Measurements from ENCODE around the gene ANKS6.

Gene ANKS6

DNA sequence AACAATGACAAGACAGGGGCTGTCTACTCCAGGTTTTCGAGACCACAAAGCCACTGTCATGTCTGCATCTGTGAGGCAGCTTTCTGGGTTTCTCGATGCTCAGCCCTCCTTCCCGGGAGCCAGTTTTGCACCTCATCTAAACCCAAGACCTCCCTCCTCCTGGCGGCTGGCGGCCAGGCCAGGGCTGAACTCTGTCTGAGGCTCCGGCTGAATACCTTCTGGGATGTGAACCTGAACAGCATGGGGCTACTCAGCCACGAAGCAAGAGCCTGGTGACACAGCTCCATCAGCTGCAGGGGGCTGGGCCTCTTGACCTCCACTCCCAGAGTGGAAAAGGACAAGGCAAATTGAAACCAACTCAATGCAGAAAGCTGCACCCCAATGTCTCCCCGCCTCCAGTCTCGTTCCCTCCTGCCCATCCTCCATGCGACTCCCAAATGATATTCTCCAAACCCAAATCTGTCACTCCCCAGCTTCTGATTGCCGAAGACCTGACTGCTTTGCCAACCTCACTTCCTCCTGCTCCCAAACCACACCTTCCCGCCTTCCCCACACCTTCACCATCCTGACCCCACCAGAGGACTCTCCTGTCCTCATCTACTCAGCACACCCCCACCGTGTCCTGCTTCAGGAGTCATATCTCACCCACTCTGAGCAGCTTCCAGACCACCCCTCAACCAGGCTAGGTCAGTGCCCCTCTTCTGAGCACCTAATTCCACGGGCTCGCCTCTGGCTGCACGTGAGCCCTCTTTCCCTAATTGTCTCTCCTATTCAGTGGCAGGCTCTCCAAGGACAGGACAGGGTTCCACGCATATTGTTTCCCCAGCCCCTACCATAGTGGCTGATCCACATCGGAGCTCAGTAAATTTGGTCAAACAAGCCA is 4.5 kb downstream of the ANKS6 start:
- no peak for DNase-seq (ENCODE audit: low spot score)

DNA sequence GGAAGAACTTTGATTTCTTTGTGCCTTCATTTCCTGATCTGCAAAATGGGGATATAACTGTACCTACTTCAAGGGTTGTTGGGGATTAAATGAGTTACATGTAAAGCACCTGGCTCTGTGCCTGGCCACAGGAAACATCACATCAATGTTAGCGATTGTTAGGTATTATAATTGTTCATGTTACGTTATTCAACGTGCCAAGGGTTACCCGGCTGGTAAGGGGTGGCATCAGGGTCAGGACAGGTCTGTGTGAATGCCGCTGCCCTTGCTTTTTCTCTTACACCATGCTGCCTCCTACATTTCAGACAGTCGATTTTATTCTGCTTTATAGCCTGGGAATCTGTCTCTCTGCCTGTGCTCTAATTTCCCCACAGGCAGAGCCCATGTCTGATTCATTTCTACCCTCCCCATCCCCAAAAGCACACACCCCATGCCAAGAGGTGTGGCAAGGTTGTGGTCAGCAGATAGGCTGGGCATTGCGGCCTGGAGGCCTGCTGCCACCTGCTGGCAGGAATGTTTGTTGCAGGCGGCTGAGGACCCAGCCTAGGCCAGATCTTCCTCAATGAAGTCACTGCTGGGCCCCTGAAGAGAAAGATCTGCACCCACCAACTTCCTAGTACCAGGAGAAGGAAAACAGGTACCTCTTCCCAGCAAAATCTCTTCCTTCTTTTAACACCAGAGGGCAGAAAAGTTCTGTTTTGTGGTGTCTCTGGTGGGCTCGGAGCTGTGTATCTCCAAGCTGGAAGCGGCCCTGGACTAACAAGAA is 5.3 kb downstream of the ANKS6 start:
- peak; percentile 61 for DNase-seq (ENCODE audit: low spot score)

DNA sequence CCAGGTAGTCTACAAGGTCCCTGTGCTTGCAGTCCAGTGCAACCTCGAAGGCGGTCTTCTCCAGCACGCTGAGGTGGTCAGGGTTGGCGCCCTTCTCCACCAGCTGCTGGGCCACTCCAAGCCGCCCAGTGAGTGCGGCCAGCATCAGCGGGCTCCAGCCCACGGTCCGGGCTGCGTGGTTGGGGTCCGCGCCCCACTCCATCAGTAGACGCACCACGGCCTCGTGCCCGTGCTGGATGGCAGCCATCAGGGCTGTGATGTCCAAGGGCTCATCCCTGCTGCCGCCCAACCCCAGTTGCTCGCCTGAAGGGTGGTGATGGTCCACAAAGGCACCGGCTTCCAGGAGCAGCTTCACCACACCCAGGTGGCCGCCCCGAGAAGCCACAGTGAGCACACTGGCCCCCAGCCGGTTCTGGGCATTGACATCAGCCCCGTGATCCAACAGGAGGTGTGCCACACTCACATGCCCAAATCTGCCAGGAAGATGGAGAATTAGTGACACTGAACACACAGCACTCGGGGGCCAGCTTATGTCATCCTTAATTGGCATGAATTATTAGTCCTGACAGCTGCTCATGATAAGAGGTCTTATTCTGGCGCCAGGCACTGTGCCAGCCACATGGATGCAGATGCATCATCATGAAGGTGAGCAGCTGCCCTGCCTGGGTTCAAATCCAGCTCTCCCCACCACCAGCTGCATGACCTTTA is 6.1 kb downstream of the ANKS6 start:
- peak; percentile 26 for DNase-seq (ENCODE audit: low spot score)

DNA sequence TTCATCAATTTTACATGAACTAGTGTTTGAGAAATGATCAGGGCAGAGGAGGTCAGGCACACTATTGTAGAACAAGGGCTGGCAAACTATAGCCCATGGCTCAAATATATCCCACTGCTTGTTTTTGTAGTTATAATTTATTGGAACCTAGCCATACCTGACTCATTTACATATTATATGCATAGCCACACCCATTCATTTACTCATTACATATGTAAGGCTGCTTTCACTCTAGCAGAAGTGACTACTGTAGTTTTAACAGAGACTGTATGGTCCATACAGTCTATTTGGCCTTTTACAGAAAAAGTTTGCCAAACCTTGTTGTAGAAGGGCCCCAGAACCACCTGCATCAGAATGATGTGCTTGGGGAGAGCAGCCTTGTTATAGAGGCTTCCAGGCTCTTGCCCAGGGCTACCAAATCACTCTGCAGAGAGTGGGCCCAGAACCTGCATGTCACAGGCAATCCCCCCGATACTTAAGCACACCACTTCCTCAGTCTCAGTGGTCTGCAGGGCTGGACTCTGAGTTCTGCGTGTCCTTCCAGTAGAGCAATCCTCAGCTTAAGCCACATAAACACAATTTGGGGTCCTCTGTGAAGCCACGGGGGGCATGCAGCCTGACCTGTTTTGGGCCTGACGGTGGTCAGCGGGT is 6.7 kb downstream of the ANKS6 start:
- DNase-seq (ENCODE audit: low spot score): no peak

DNA sequence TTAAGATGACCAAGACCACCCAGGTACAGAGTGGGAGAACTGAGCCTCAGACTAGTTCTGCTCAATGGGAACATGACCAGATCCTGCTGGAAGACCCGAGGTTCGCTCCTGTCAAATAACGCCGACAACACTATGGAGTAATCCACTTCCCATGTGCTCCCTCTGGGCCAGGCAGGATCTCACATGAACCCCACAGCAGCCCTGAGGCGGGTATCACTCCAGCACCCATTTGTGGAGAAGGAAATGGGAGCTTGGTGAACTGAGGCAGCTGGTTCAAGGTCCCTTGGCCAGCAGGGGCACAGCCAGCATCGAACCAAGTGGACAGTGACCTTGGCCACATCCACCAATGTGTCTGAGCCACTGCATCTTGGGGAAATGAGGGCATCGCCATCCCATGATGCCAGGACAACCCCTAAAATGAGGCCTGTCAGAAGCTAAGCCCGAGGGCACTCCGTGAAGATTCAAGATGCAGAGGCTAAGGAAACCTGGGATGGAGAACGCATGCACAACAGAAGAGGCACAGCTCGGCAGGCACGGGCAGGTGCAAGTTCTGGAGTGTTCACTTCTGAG is 8.5 kb downstream of the ANKS6 start:
- no peak for DNase-seq (ENCODE audit: low spot score)

DNA sequence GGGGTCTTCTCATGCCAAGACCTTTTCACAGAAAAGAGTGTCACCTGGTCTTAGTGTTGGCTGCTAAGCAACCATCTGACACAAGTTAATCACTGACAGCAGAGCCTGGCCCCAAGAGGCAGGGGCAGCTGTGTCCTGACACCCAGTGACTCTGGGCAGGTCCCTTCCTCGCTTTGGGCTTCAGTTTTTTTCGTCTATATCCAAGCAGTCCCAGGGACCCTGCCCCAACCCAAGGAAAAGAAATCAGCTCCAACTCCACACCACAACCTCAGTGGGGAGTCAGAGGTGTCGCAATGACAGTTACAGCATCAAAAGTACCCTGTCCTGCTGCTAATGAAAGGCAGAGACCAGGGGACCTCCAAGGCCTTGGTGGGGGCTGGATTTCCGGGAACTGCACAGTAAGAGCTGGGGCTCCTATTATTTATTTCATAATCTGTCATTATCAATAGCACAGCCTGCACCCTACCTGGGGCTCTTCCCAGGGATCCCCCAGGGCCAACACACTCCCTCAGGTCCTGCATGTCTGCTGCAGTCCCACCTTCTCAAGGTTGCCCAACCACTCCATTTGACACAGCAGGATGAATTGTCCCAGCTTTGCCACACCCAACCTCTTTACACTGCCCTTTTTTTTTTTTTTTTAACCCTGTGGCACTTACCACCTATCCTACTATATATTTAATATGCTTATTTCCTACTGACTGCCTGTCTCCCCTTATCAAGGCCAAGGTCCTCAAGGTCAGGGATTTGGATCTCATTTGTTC is 9.4 kb downstream of the ANKS6 start:
- DNase-seq (ENCODE audit: low spot score): no peak

DNA sequence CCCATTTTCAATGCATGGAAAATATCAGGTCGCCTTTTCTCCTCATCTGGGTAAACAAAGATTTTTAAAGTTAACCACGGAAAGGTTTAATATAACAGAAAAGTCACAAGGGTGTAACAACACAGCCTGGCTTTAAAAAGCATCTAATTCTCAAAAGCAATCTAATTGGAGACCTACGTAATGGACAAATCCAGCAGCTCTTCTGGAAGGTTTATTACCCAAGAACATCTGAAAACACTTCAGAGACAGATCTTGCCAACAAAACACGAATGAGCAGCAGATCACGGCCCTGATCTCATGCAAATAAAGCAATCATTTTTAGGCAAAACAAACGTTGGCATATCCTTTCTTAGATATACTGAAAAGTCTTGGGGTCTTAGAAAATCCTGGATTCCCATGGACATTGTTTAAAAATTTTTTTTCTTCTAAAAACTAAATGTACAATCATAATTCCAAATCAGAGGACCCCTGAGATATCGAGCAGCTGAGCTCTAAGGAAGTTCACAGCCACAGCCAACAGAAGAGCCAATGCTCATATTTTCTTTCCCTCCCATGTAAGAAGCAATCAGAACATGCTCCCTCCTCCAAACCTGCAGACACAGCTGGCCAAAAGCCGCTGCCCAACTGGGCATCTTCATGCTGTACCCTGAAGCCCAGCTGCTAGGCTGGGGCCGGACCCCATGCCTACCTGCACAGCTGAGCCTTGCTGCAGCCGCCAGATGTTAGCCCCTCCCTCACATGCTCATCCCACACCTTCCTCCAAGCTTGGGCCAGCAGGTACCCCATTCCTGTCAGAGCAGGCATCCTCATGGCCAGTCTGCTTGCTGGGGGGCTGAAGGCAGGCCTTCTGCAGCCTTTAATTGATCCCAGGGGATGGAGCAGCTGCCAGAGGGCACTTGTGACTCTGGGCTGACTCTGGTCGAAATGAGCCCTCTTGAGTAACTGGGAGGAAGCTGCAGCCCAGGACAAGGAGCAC is 11.2 kb downstream of the ANKS6 start:
- no peak for DNase-seq (ENCODE audit: low spot score)

DNA sequence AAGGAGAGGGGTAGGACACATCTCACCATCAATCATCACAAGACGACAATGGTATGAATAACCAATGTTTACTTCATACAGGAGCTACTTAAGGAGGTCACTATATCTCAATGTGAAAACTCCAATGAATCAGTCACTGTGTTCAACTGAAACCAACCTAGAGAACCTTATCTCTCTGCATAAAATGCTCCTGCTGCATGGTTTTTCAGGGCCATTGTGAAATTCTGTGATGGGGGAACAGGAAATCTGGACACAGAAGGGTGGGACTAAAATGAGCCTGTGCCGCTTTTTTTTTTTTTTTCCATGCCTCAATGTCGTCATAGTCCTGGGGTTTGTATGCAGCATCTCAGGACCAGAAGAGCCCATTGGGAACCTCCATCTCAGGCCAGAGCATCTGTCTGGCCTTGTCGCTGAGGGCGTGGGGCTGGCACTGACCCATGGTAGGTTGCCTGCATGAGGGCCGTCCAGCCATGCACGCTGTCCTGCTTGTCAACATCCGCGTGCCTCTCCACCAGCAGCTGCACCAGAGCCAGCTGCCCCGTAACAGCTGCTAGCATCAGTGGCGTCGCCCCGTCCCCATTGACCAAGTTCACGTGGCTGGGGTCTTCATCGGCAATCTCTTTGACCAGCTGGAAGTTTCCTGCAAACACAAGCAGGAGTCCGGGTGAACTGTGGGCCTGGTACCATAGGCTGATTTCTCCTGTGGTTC is 12.7 kb downstream of the ANKS6 start:
- no peak for DNase-seq (ENCODE audit: low spot score)

DNA sequence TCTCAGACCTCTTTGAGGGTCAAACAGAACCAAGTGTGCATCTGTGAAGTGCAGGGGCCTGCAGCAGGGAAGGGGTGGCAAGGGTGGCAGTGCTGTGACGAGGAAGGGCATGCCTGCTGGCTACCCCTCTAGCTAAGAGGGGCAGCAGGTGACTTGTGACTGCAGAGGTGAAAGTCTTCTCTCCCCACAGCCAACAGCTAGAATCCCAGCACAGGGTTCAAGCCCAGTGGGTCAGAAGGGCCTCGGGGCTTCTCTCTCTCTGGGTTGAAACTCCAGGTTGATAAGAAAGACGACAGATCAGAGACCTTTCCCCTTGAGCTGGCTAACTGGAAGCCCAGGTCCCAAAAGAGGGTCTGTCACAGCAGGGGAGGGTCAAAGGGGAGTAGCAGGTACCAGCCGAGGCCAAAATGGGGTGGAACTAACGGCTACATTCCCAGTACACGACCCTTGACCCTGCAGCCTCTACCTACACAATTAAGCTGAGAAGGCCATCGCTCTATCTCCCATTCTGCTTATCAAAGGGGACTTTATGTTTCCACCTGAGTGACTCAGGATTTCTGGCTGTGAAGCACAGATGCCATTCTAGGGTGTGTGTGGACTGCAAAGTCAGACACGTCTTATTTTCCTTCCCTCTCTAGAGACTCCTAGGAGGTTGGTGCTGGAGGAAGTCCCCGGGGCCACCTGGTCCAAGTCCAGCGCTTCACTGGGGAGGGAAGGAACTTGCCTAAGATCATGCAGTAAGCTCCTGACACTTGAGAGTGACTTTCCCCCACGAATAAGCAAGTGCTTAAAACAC is 14.6 kb downstream of the ANKS6 start:
- DNase-seq (ENCODE audit: low spot score): no peak

DNA sequence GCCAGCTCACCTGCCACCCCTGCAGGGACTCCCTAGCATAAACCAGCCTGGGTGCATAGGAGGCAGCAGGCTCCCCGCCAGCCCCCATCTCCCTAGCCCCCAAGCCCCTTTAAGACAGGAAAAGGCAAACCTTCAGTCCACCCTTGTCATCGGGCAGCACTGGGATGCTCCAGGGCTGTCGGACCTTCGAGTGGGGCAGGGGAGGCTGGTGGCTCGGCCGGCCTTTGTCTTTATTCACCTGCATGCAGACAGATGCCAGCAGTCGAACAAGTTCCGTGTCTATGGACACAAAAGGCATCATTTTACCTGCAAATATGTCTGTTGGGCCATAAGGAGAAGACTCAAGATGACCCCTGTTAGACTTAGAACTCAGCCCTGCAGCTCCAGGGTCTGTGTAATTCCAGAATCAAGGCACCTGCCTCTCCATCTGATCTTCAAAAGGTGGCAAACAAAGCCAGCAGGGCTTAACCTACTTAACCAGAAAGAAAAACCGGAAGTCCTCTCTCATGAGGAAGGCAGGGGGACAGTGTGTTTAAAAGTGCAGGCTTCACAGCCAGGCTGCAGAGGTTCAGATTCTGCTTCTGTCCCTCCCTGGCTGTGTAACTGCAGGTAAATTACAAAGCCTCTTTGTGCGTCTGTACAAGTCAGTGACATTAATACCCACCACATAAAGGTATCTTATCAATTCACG is 16.2 kb downstream of the ANKS6 start:
- DNase-seq (ENCODE audit: low spot score): no peak

DNA sequence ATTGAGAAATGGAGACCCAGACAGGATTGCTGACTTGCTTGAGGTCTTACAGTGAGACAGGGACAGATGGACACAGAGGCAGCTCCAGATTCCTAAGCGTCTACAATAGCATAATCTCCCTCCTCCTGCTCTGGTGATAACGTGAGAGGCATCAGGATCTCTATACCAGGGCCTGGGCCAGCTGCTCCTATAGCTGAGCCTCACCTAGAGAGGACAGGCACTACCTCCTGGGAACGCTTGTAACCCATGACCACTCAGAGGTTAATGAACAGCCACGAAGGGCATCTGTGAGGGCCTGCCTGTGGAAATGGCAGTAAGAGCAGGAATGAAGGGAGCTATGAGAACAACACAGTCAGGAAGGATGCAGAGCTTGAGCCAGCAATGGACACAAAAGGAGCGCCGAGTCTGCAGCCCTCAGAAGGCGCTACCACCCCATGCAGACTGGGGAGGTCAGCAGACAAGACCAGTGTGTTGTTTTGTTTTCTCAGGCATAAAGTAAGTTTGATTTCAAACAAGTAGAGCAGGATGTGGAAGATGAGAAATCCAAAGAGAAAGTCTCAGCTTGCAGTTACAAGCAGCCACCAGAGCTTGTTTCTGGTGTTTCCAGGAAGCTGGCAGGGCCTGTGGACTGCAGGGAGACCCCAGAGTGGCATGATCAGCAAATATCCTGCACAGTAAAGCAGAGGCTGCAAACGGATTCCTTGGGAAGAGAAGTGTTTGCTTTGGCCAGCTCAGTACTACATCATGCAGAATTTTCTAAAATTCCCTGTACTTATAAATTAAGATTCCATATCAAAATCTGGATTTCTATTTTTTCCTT is 17.4 kb downstream of the ANKS6 start:
- DNase-seq (ENCODE audit: low spot score): no peak

DNA sequence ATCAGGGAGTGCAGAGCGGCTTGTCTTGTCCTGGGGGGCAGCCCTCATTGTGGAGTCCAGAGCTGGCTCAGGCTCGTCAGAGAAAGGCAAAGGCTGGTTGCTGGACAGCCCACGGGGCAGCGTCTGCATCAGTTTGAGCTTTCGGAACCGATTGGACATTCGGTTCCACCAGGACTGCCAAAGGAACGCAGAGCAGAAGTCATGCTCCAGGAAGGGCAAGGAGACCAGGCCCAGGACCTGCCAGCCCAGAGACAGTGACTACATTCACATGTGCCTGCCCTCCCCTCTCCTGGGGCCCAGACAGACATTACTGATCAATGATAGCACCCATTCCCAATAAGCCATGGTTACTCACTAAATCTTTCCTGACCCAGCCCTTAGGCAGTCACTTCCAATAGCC is 18.1 kb downstream of the ANKS6 start:
- DNase-seq (ENCODE audit: low spot score): no peak

DNA sequence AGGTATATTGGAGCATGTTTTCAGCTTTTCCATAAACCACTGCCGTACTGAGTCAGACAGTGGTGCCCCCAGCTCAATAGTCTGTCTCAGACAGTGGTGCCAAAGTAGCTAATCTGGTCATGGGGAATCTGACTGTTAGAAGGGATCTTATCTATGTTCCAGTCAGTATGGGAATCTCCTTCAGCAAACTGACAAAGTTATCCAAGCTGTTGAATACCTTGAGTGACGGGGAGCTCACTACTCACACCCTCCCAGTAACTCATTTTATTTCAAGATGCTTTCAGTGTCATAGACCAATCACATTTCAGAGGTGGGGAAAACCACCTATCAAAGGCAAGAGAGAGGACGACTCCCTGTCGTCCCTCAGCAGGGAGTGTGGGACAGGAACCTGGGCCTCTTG is 18.7 kb downstream of the ANKS6 start:
- DNase-seq (ENCODE audit: low spot score): no peak

DNA sequence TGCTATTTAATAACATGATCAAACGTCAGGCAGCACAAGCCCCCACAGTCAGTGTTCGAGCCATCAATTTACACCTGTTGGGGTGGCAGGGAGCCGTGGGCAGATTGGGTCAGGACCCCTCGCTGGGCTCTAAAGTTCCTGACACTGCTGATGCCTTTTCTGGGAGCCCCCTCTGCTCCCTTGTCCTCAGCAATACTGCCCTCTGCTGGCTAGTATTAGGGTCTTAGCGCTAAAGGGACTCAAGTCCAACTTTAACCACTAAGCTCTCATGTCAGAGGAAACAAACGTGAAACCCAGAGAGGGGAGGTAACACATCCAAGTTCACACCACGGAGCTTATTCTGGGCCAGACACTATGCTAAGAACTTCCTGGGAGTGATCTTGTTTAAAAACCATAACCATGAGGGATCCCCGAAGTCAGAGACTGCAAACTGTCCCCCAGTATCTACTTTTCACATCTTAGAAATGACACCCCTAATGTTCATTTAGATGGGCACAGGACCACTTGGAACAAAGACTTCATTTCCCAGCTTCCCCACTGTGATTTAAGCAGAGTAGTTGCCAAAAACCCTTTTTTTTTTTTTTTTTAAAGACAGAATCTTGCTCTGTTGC is 20.4 kb downstream of the ANKS6 start:
- DNase-seq (ENCODE audit: low spot score): peak; percentile 37

DNA sequence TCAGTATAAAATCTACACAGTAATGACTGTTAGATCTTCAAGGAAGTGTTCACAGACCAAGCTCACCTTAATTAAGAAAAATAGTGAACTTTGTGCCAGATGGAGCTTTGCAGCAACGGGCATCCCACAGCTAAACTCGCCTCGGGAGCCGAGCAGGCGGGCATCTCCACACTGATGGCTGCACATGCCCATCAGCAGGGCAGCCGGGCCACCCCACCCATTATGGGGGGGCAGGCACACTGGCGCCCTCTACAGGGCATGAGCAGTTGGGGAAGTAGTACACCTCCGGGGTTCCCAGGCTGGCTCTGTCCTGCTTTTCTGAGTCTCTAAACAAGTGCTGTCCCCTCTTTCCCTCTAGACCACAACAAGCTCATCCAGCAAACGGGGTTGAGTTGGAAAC is 21.6 kb downstream of the ANKS6 start:
- peak; percentile 12 for DNase-seq (ENCODE audit: low spot score)

DNA sequence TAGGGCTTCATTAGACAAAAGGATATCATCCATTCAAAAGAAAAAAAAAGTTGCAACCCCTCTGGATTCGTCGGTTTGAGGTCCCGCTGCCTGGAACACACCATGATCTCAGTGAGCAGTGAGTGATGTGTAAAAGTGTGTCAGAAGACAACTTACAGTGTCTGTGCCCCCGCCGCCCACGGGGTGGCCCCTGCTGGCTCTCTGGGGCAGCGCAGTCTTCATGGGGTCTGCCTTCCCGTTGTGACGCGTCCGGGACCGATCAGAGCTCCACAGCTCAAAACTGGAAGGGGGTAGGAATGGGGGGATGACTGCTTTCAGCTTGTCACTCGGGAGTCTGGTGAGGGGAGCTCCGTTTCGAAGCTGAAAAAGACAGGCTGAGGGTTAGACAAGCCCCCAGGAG is 22.6 kb downstream of the ANKS6 start:
- DNase-seq (ENCODE audit: low spot score): no peak

All from hematopoietic multipotent progenitor cell treated with erythropoietin and hydrocortisone succinate and interleukin-3 and kit ligand, for 17 days (in vitro differentiated cells).